ENCODE measurements around the gene DRAM1.
A peak's percentile ranks its signal among the peaks of the same experiment; 100 is the strongest.

DRAM1 gene

GRCh38 chr12:101927036-101927435, 49.7 kb downstream of the DRAM1 start:
- Histone ChIP-seq H4K20me1 (ENCODE audit: insufficient read depth, low read length) (no peaks in the 10 kb centered on the region), H3K27me3 (ENCODE audit: low read depth, low read length) (no peaks in the 10 kb centered on the region), H3K9me3 (ENCODE audit: insufficient read depth, low read length) (peaks cover 5% of the 10 kb centered on the region; the same call in 1 of the 2 replicates), H3K4me1 (ENCODE audit: low read length) (peaks cover 74% of the 10 kb centered on the region), H3K79me2 (ENCODE audit: low read length) (peaks cover 11% of the 10 kb centered on the region), H3K4me2 (ENCODE audit: low read length) (no peak overlapping the region), H2AFZ (ENCODE audit: low read depth, low read length) (no peak overlapping the region), H3K9ac (ENCODE audit: low read length) (no peak overlapping the region), H3K4me3 (ENCODE audit: low read length) (no peak overlapping the region), H3K36me3 (replicated peaks; ENCODE audit: low read depth, low read length) (peaks cover 41% of the 10 kb centered on the region), H3K27ac (ENCODE audit: low read length) (peak overlapping the region; percentile 93; the same call in 1 of the 2 replicates)
- TF ChIP-seq EZH2phosphoT487 (IDR thresholded peaks at IDR 0.05; ENCODE audit: low read depth) = no peak
- no peak for TF ChIP-seq CTCF (IDR thresholded peaks at IDR 0.05; ENCODE audit: low read depth, low read length)

GRCh38 chr12:101927999-101928398, 50.6 kb downstream of the DRAM1 start:
- no peak overlapping the region for H2AFZ ChIP-seq (ENCODE audit: low read depth, low read length)
- H3K79me2 ChIP-seq (ENCODE audit: low read length) = peaks cover 16% of the 10 kb centered on the region
- H3K4me1 ChIP-seq (ENCODE audit: low read length) = peaks cover 74% of the 10 kb centered on the region
- H3K4me2 ChIP-seq (ENCODE audit: low read length) = peak overlapping the region; percentile 67; the same call in 1 of the 2 replicates
- peaks cover 34% of the 10 kb centered on the region for H3K36me3 ChIP-seq (replicated peaks; ENCODE audit: low read depth, low read length)
- peak overlapping the region; percentile 93 for H3K27ac ChIP-seq (ENCODE audit: low read length)
- no peaks in the 10 kb centered on the region for H3K27me3 ChIP-seq (ENCODE audit: low read depth, low read length)
- TF ChIP-seq CTCF (IDR thresholded peaks at IDR 0.05; ENCODE audit: low read depth, low read length) = no peak
- no peak for TF ChIP-seq EZH2phosphoT487 (IDR thresholded peaks at IDR 0.05; ENCODE audit: low read depth)
- peak overlapping the region; percentile 79; the same call in 1 of the 2 replicates for H3K9ac ChIP-seq (ENCODE audit: low read length)
- H3K4me3 ChIP-seq (ENCODE audit: low read length) = no peak overlapping the region
- H4K20me1 ChIP-seq (ENCODE audit: insufficient read depth, low read length) = no peaks in the 10 kb centered on the region
- peaks cover 5% of the 10 kb centered on the region; the same call in 1 of the 2 replicates for H3K9me3 ChIP-seq (ENCODE audit: insufficient read depth, low read length)

DNA sequence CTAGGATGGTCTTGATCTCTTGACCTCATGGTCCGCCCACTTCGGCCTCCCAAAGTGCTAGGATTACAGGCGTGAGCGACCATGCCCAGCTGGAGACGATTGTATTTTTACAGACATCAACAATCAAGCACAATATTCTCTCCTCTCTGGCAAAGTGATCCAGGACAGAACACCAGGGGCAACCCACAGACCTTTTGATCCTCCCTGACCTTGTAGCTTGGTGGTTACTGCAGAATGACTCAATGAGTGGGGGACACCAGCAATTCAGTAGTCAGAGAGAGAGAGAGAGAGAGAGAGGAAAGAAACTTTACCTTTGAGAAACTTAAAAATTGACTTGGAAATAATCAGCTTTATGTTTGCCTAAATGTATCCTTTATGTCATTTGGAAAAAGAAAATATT, 51.2 kb downstream of the DRAM1 start:
- Histone ChIP-seq H2AFZ (ENCODE audit: low read depth, low read length) (no peak overlapping the region), H3K9ac (ENCODE audit: low read length) (peak overlapping the region; percentile 79), H3K4me2 (ENCODE audit: low read length) (peak overlapping the region; percentile 67; the same call in 1 of the 2 replicates), H3K27ac (ENCODE audit: low read length) (peak overlapping the region; percentile 93), H3K4me3 (ENCODE audit: low read length) (no peak overlapping the region), H3K9me3 (ENCODE audit: insufficient read depth, low read length) (peaks cover 1% of the 10 kb centered on the region; the same call in 1 of the 2 replicates), H3K4me1 (ENCODE audit: low read length) (peaks cover 74% of the 10 kb centered on the region), H3K79me2 (ENCODE audit: low read length) (peaks cover 22% of the 10 kb centered on the region), H3K36me3 (replicated peaks; ENCODE audit: low read depth, low read length) (peaks cover 35% of the 10 kb centered on the region), H4K20me1 (ENCODE audit: insufficient read depth, low read length) (no peaks in the 10 kb centered on the region), H3K27me3 (ENCODE audit: low read depth, low read length) (no peaks in the 10 kb centered on the region)
- TF ChIP-seq CTCF (IDR thresholded peaks at IDR 0.05; ENCODE audit: low read depth, low read length) (no peak), EZH2phosphoT487 (IDR thresholded peaks at IDR 0.05; ENCODE audit: low read depth) (no peak)

DNA sequence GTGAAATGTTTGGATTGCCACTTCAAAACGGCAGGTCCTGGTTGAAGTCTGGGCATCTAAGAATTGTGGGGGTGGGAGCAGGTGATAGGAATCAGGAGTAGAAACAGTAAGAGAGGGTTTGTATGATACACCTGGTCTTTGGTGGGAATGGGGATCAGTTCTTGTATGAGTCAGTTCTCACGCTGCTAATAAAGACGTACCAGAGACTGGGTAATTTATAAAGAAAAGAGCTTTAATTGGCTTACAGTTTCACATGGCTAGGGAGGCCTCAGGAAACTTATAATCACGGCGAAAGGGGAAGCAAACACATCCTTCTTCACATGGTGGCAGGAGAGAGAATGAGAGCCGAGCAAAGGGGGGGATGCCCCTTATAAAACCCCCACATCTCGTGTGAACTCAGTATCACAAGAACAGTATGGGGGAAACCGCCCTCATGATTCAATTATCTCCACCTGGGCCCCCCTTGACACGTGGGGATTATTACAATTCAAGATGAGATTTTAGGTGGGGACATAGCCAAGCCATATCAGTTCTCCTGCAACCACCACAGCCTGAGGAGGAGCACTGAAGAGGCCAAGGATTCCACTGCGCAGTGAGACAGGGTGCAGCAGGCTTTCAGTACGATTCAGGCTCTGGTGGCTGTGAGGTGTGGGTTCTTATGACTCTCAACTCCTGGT, 52.1 kb downstream of the DRAM1 start:
- no peaks in the 10 kb centered on the region for H3K9me3 ChIP-seq (ENCODE audit: insufficient read depth, low read length)
- peaks cover 37% of the 10 kb centered on the region for H3K36me3 ChIP-seq (replicated peaks; ENCODE audit: low read depth, low read length)
- H3K79me2 ChIP-seq (ENCODE audit: low read length) = peaks cover 32% of the 10 kb centered on the region
- H2AFZ ChIP-seq (ENCODE audit: low read depth, low read length) = no peak overlapping the region
- TF ChIP-seq EZH2phosphoT487 (IDR thresholded peaks at IDR 0.05; ENCODE audit: low read depth) = no peak
- peak overlapping the region; percentile 81 for H3K4me2 ChIP-seq (ENCODE audit: low read length)
- no peaks in the 10 kb centered on the region for H3K27me3 ChIP-seq (ENCODE audit: low read depth, low read length)
- peak overlapping the region; percentile 85 for H3K4me3 ChIP-seq (ENCODE audit: low read length)
- no peaks in the 10 kb centered on the region for H4K20me1 ChIP-seq (ENCODE audit: insufficient read depth, low read length)
- peak overlapping the region; percentile 89 for H3K9ac ChIP-seq (ENCODE audit: low read length)
- H3K27ac ChIP-seq (ENCODE audit: low read length) = peak overlapping the region; percentile 93
- H3K4me1 ChIP-seq (ENCODE audit: low read length) = peaks cover 83% of the 10 kb centered on the region
